K562 (cell line): Measurements from ENCODE around the gene IL23R. TPM values are rescaled to one million over a fixed set of nuclear protein-coding genes. Genes with fewer than 3 reads are reported as not detected.

Experiments used
- CREBBP ChIP-seq: IDR thresholded peaks from one replicate; pipeline ENCODE4 v1.6.1; 2012; ENCODE audit warnings: low read depth, mild to moderate bottlenecking, control low read depth, inconsistent platforms, low read length
- GATA2 ChIP-seq: sonication (generic); formaldehyde crosslinking; IDR thresholded peaks from 2 replicates; pipeline ENCODE4 v1.4.0; 2020; ENCODE audit warnings: mild to moderate bottlenecking, missing genetic modification reagents
- SAFB ChIP-seq: fragments of 200-400 bp; formaldehyde crosslinking; IDR thresholded peaks from 2 replicates; pipeline ENCODE4 v1.6.1; 2017; ENCODE audit warnings: low read depth, low read length, borderline replicate concordance
- SMARCA4 ChIP-seq: fragments of 450-650 bp; IDR thresholded peaks from 2 replicates; pipeline ENCODE4 v1.6.1; 2016
- ZMIZ1 ChIP-seq, 2 experiments: fragments of 150-350 bp in 1 of 2; IDR thresholded peaks; 2 replicates each; pipeline ENCODE4 v1.6.1; 2012 to 2016; ENCODE audit warnings: low read depth in 2 of 2, low read length in 2 of 2, mild to moderate bottlenecking in 1 of 2, moderate library complexity in 1 of 2
- ZNF280B ChIP-seq: fragments of 250-450 bp; sonication (Bioruptor Pico); IDR thresholded peaks from 2 replicates; pipeline ENCODE4 v1.5.1; 2021; ENCODE audit warnings: mild to moderate bottlenecking
- ZNF592 ChIP-seq: fragments of 450-650 bp; IDR thresholded peaks from 2 replicates; pipeline ENCODE4 v1.6.1; 2017; ENCODE audit warnings: antibody characterized with exemption, mild to moderate bottlenecking
- polyA plus RNA-seq, 8 experiments: library from polyadenylated mRNA; depleted of rRNA in 4 of 8; stranded (reverse) in 5 of 8; unstranded in 3 of 8; fragments of >200 nt; fragmentation: Nextera tagmentation in 2 of 8; fragmentation: Illumina TruSeq in 1 of 8; extraction: Ambion mirVana in 2 of 8; extraction: Trizol in 1 of 8; gene quantifications; 2 replicates each; pipeline versions ENCODE4 v1.2.1 to v1.2.3, GENCODE V29; 2011 to 2014; ENCODE audit warnings: inconsistent platforms in 1 of 8, missing spikeins in 1 of 8
- total RNA-seq, 7 experiments: library from RNA; depleted of rRNA in 6 of 7; stranded (reverse); fragments of >200 nt in 6 of 7; fragmentation: Illumina TruSeq in 2 of 7; extraction: Trizol in 2 of 7; gene quantifications; 2 replicates each; pipeline versions ENCODE4 v1.2.1 to v1.2.3, GENCODE V29; 2011 to 2021; ENCODE audit warnings: low replicate concordance in 1 of 7
- TF ChIP-seq, protein P1 (sequence below): fragments of 450-650 bp; formaldehyde crosslinking; IDR thresholded peaks from 2 replicates; pipeline ENCODE4 v1.4.0; 2020; ENCODE audit warnings: mild to moderate bottlenecking, moderate library complexity
- TF ChIP-seq, protein P2 (sequence below): IDR thresholded peaks from 2 replicates; pipeline ENCODE4 v1.6.1; 2011; ENCODE audit not compliant: insufficient read length; ENCODE audit errors: extremely low read depth

Gene IL23R
- total and polyA plus RNA-seq, 9 of the 15 experiments (the other 6 are each of a cell fraction or from before 2014, with no cell fraction given): 4.4 to 52.7 (median 22.8) TPM

DNA sequence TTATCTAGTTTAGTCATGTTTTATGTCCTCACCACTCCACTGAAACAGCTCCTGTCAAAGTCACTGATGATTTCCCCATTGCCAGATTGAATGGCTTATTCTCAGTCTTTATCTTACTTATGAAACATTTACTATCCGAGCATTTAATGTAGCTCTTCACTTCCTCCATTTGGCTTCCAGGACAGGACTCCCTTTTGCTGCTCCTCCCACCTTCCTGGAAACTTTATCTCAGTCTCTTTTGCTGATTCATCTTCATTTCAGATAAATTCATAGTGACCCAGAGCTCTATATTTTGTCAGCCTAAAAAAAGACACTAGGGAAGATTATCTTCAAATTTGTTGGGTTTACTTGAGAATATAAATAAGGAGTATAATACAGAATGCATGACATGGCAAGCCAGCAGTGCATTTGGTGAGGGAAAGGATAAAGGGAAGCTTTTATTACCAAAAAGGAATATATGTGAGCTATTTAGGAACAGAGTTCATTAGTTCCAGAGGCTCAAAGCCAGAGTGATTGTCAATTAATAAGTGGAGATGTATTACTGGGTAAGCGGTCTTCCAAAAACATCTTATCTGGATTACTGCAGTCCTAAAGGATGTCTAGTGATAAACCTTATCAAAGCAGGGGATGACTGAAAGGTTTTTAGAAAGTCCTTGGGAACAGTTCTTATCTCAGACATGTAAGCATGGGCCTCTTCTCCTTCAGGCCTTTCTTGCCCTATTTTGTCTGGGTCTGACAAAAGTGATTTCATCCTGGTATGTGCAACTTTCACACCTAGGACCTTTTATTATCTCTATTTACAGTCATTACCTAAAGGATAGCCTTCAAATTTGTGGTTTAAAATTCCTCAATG lies 25.6 kb downstream of the IL23R start (continued):
- no peak; the same call in 1 of the 2 replicates for TF ChIP-seq ZNF592
- TF ChIP-seq, protein P1, sequence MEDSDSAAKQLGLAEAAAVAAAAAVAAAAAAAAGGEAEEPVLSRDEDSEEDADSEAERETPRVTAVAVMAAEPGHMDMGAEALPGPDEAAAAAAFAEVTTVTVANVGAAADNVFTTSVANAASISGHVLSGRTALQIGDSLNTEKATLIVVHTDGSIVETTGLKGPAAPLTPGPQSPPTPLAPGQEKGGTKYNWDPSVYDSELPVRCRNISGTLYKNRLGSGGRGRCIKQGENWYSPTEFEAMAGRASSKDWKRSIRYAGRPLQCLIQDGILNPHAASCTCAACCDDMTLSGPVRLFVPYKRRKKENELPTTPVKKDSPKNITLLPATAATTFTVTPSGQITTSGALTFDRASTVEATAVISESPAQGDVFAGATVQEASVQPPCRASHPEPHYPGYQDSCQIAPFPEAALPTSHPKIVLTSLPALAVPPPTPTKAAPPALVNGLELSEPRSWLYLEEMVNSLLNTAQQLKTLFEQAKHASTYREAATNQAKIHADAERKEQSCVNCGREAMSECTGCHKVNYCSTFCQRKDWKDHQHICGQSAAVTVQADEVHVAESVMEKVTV (CRISPR knock-in tag): no peak
- TF ChIP-seq ZMIZ1 (IDR thresholded peaks at IDR 0.05; ENCODE audit: low read depth in 2 of 2, low read length in 2 of 2): no peak
- no peak for TF ChIP-seq GATA2
- no peak for TF ChIP-seq SAFB
- peak; percentile 89 for TF ChIP-seq SMARCA4
- TF ChIP-seq, protein P2, sequence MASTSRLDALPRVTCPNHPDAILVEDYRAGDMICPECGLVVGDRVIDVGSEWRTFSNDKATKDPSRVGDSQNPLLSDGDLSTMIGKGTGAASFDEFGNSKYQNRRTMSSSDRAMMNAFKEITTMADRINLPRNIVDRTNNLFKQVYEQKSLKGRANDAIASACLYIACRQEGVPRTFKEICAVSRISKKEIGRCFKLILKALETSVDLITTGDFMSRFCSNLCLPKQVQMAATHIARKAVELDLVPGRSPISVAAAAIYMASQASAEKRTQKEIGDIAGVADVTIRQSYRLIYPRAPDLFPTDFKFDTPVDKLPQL: no peak
- no peak for TF ChIP-seq CREBBP
- no peak for TF ChIP-seq ZNF280B (CRISPR knock-in tag)
